ENCODE data around the gene TNN.
"Not testable (repeated sequence)": the region's sequence is repeated elsewhere in the genome, so short reads cannot be mapped to it uniquely, and the experiment has no call there.

Gene TNN

DNA sequence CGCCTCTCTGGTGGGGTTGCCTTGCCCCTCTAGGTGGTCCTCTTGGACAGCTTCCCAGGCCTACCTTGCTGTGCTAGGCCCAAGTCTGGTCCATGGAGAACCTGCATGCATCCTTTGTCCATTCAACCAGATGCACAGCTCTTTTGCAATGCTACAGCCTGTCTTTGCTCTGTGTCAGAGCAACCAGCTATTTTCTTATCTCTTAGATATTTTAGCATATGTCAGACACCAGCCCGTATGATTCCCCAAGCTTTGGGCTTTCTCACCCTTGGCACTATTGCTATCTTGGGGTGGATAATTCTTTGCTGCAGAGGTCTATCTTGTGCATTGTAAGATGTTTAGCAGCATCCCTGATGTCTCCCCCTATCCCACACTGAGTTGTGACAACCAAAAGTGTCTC, 32.3 kb downstream of the TNN start:
- FAIRE-seq: no peak
- DNase-seq (ENCODE audit: insufficient read length, low spot score): no peak

GRCh38 chr1:175102166-175102565, 34.5 kb downstream of the TNN start:
- not testable (repeated sequence) for DNase-seq (ENCODE audit: insufficient read length, low spot score); FAIRE-seq

- DNase-seq (ENCODE audit: insufficient read length, low spot score); FAIRE-seq: not testable (repeated sequence)
Measured at GRCh38 chr1:175106536-175106935, 38.9 kb downstream of the TNN start.

GRCh38 chr1:175108331-175108820, 40.7 kb downstream of the TNN start:
- not testable (repeated sequence) for DNase-seq (ENCODE audit: insufficient read length, low spot score); FAIRE-seq

- FAIRE-seq: no peak
- no peak for DNase-seq (ENCODE audit: insufficient read length, low spot score)
Measured at GRCh38 chr1:175114996-175115395, 47.4 kb downstream of the TNN start.

GRCh38 chr1:175116210-175116798, 48.7 kb downstream of the TNN start:
- DNase-seq (ENCODE audit: insufficient read length, low spot score) (no peak), FAIRE-seq (no peak)

DNA sequence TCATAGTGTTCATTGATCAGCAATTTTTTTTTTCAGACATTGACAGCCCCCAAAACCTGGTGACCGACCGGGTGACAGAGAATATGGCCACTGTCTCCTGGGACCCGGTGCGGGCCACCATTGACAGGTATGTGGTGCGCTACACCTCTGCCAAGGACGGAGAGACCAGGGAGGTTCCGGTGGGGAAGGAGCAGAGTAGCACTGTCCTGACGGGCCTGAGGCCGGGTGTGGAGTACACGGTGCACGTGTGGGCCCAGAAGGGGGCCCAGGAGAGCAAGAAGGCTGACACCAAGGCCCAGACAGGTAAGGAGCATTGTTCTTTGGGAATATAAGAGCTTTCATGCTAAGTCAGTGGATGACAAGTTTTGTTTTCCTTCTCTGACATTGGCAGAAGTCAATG, 49.3 kb downstream of the TNN start:
- DNase-seq (ENCODE audit: insufficient read length, low spot score) (no peak), FAIRE-seq (no peak)

GRCh38 chr1:175118375-175119367, 51.0 kb downstream of the TNN start:
- DNase-seq (ENCODE audit: insufficient read length, low spot score) (no peak), FAIRE-seq (no peak)

DNA sequence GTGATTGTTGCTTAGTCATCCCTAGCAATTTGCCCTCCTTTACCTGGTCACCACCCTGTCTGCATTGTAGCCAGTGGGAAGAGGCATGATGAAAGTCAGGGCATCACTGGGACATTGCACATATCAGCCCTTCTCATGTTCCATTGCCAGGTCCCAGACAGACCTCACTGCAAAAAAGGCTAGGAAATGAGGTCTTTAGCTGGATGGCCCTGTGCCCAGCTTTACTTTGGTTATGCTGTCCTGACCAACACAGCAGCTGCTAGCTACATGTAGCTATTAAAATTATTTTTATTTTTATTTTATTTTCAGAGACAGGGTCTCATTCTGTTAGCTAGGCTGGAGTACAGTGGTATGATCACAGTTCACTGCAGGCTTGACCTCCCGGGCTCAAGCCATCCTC, 52.9 kb downstream of the TNN start:
- no peak for FAIRE-seq
- DNase-seq (ENCODE audit: insufficient read length, low spot score): no peak

DNA sequence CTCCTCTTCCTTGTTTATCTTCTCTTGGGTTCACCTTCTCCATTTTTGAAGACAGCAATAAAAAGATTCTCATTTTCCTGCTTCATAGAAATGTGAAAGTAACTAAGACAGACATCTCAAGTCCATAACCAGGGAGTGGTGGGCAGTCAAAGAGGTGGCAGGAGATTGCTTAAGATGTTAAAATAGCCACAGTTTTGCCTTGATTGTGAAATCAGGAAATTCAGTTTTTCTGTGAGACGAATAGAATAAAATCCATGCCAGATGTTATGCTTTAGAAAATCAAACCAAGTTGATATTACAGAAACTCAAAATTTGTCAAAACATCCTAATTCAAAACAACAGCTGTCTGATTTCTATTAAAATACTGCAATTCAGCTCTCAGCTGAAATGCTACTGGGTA, 57.2 kb downstream of the TNN start:
- DNase-seq (ENCODE audit: insufficient read length, low spot score): no peak

GRCh38 chr1:175126347-175126746, 58.7 kb downstream of the TNN start:
- FAIRE-seq (no peak), DNase-seq (ENCODE audit: insufficient read length, low spot score) (no peak)

More for the DNA sequence above, 57.2 kb downstream of the TNN start:
- no peak for FAIRE-seq

DNA sequence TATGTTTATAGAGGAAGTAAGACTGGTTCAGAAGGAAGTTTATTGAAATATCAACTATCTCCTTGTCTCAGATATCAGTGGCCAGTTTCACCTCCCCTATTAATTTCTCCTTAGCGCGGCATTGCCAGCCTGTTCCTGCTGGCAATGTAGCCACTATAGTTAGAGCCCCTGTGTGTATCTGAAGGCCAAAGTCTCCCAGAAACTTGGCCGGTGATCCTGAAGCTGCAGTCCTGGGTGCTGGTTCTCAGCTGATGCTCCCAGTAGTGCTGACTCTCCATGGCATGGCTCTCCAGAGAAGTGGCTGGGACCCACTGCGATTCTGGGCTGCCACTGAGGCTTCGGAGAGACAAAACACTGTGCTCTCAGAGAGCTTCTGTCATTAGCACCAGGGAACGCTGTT, 59.9 kb downstream of the TNN start:
- DNase-seq (ENCODE audit: insufficient read length, low spot score) (no peak), FAIRE-seq (no peak)

GRCh38 chr1:175128523-175128922, 60.9 kb downstream of the TNN start:
- FAIRE-seq: no peak
- DNase-seq (ENCODE audit: insufficient read length, low spot score): no peak

DNA sequence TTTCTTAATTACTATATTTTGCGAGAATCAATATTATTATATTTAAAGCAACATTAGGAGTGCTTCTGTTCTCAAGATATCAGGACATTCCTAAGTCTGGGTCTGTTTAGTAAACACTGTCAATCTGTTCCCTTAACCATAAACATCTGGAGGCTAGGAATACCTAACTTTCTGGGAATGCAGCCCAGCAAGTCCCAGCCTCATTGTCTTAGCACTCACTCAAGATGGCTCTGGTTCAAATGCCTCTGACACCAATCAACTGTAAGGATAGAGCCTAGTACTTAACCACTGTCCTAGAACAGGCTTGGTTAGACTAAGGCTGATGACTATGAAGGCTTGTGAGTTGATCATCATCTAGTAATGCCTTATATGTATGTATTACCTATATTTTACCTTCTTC, 61.5 kb downstream of the TNN start:
- DNase-seq (ENCODE audit: insufficient read length, low spot score): no peak
- FAIRE-seq: no peak

DNA sequence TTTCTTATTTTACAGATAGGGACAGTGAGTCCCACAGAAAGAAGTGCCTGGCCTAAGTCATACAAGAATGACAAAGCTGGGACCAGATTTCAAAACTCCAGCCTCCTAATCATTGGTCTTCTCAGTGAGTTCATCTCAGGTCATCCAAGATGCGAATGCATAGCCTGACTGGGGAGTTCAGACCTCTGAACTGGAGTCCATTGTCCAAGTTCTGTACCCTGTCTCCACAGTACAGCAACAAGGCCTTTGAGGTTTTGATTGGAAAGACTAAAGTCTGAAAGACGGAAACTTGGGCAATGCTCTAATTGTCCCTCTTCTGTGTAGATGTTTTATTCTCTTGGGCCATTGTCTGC, 62.0 kb downstream of the TNN start:
- FAIRE-seq (no peak), DNase-seq (ENCODE audit: insufficient read length, low spot score) (no peak)

GRCh38 chr1:175129997-175130648, 62.5 kb downstream of the TNN start:
- DNase-seq (ENCODE audit: insufficient read length, low spot score) (no peak), FAIRE-seq (no peak)

- DNase-seq (ENCODE audit: insufficient read length, low spot score): no peak
- FAIRE-seq: peak; percentile 45
Measured at GRCh38 chr1:175130649-175131045, 63.0 kb downstream of the TNN start.

GRCh38 chr1:175131095-175131494, 63.5 kb downstream of the TNN start:
- DNase-seq (ENCODE audit: insufficient read length, low spot score): no peak
- peak; percentile 18 for FAIRE-seq

DNA sequence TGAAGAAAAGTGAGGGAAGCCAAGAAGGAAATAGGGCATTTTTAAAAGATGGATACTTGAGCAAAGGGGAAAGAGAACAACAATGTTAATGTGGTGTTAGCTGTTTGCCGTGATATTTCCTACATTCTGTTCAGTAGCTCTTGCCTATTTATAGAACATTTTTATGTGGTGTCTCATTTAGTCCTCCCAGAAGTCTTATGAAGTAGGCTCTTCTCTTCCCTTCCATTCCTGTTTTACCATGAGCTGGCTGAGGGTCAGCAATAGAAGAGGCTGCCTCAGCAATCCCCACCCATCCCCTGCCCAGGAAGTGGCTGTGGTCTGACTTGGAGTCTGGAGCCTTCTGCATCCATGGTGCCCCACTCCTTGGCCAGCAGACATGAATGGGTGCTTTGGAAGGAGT, 64.8 kb downstream of the TNN start:
- no peak for FAIRE-seq

DNA sequence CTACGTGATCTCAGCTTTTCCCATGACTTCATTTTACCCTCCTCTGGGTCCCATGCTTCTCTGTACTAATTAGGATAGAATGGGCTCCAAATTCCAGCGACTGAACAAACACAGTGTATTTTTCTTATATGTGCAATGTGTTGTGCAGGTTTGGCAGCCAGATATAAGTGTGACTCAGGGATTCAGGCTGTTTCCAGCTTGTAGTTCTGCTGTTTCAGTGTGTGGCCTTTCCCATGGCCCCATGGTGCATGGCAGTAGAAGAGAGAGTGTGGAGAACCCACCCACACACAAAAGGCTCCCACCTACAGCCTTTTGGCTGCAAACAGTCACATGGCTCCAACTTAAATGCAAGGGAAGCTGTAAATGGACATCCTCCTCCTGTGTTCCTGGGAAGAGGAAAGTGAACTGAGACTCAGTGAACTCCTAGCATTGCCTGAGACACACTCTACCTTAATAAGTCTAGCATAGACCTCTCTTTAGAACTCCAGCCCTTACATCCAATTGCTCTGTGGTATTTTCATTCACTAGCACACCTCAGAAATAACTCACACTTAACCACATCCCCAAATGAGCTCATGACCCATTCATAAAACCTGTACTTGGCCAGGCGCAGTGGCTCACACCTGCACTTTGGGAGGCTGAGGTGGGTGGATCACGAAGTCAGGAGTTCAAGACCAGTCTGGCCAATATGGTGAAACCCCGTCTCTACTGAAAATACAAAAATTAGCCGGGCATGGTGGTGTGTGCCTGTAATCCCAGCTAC, 66.2 kb downstream of the TNN start:
- FAIRE-seq (no peak), DNase-seq (ENCODE audit: insufficient read length, low spot score) (no peak)

More for the DNA sequence above, 64.8 kb downstream of the TNN start:
- DNase-seq (ENCODE audit: insufficient read length, low spot score): no peak

GRCh38 chr1:175134500-175134899, 66.9 kb downstream of the TNN start:
- no peak for FAIRE-seq
- no peak for DNase-seq (ENCODE audit: insufficient read length, low spot score)

Measured in GM19239 (cell line).